ENCODE results near the gene SANBR.

The SANBR gene

DNA sequence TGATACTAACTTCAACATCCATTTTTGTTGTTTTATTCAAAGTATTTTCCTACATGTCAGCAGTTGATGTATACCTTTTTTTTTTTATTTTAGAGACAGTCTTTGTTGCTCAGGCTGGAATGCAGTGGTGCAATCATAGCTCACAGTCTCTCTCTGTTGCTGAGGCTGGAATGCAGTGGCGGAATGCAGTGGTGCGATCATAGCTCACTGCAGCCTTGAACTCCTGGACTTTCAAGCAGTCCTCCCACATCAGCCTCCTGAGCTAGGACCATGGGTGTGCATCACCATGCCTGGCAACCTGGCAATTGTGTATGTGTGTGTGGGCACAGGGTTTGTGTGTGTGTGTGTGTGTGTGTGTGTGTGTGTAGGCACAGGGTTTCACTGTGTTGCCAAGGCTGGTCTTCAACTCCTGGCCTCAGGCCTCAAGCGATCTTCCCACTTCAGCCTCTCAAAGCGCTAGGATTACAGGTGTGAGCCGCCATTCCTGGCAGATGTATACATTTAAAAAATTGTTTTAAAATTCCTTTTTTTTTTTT is 24.8 kb downstream of the SANBR start:
- H3K36me3 ChIP-seq (ENCODE audit: control insufficient read depth in 1 of 2, insufficient read depth in 2 of 2, low read length in 2 of 2): peaks cover 0 to 21% of the 10 kb centered on the region in 2 donors
- no peak overlapping the region for H3K27ac ChIP-seq (ENCODE audit: low read length)
- no peaks in the 10 kb centered on the region for H3K4me1 ChIP-seq (ENCODE audit: control insufficient read depth in 1 of 2, insufficient read depth in 2 of 2, low read length in 2 of 2)
- no peak overlapping the region for H3K4me3 ChIP-seq (ENCODE audit: low read depth in 1 of 2, low read length in 2 of 2)
- H3K9me3 ChIP-seq (ENCODE audit: control insufficient read depth in 1 of 2, low read length in 2 of 2): no peaks in the 10 kb centered on the region
- no peaks in the 10 kb centered on the region for H3K27me3 ChIP-seq (ENCODE audit: low read depth, low read length)

DNA sequence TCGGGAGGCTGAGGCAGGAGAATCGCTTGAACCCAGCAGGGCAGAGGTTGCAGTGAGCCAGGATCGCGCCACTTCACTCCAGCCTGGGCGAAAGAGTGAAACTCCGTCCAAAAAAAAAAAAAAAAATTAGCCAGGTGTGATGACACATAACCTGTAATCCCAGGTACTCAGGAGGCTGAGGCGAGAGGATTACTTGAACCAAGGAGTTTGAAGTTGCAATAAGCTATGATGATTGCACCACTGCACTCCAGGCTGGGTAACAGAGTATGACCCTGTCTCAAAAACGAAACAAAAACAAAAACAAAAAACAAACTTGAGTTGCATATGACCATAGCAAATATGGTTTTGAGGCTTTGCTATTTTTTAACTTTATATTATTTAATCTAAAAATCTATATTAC is 25.8 kb downstream of the SANBR start:
- Histone ChIP-seq H3K27ac (ENCODE audit: low read length) (no peak overlapping the region), H3K4me1 (ENCODE audit: control insufficient read depth in 1 of 2, insufficient read depth in 2 of 2, low read length in 2 of 2) (no peaks in the 10 kb centered on the region), H3K36me3 (ENCODE audit: control insufficient read depth in 1 of 2, insufficient read depth in 2 of 2, low read length in 2 of 2) (peaks cover 0 to 17% of the 10 kb centered on the region in 2 donors), H3K9me3 (ENCODE audit: control insufficient read depth in 1 of 2, low read length in 2 of 2) (no peaks in the 10 kb centered on the region), H3K27me3 (ENCODE audit: low read depth, low read length) (no peaks in the 10 kb centered on the region), H3K4me3 (ENCODE audit: low read depth in 1 of 2, low read length in 2 of 2) (no peak overlapping the region)

DNA sequence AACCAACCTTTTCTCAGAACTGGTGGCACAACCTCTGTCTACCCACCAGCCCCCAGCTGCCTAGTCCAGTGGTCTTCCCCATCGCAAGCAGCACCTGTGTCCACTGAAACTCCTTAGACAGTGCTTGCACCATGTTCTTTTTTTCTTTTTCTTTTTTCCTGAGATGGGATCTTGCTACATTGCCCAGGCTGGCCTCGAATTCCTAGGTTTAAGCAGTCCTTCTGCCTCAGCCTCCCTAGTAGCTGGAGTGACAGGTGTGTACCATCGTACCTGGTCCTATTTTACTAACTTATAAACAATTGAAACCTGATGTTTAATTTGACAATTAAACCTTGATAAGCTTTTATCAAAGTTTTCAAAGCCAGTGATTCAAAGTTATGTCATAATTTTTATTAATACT is 30.8 kb downstream of the SANBR start:
- H3K36me3 ChIP-seq (ENCODE audit: control insufficient read depth in 1 of 2, insufficient read depth in 2 of 2, low read length in 2 of 2): no peaks in the 10 kb centered on the region
- no peaks in the 10 kb centered on the region for H3K4me1 ChIP-seq (ENCODE audit: control insufficient read depth in 1 of 2, insufficient read depth in 2 of 2, low read length in 2 of 2)
- no peaks in the 10 kb centered on the region for H3K9me3 ChIP-seq (ENCODE audit: control insufficient read depth in 1 of 2, low read length in 2 of 2)
- H3K4me3 ChIP-seq (ENCODE audit: low read depth in 1 of 2, low read length in 2 of 2): no peak overlapping the region
- H3K27me3 ChIP-seq (ENCODE audit: low read depth, low read length): no peaks in the 10 kb centered on the region
- no peak overlapping the region for H3K27ac ChIP-seq (ENCODE audit: low read length)

DNA sequence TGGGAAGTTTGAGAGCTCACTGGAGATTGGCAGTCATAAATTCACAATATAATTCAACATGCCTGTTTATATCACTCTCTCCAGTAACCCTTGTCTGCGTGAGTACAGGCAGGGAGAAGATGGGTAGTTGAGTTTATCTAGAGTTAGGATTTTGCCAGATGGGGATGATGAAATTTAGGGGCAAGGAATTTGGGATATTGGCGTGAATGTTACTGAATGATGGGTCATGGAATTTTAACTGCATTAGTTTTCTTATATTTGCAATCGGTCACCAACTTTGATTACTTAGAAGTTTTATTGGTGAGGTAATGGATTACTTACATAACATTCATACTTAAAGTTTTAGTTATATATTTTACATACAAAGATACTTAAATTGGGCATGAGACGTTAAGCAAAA is 35.1 kb downstream of the SANBR start:
- no peaks in the 10 kb centered on the region for H3K27me3 ChIP-seq (ENCODE audit: low read depth, low read length)
- no peak overlapping the region for H3K4me3 ChIP-seq (ENCODE audit: low read depth in 1 of 2, low read length in 2 of 2)
- H3K9me3 ChIP-seq (ENCODE audit: control insufficient read depth in 1 of 2, low read length in 2 of 2): no peaks in the 10 kb centered on the region
- H3K4me1 ChIP-seq (ENCODE audit: control insufficient read depth in 1 of 2, insufficient read depth in 2 of 2, low read length in 2 of 2): no peaks in the 10 kb centered on the region
- no peak overlapping the region for H3K27ac ChIP-seq (ENCODE audit: low read length)
- peaks cover 0 to 5% of the 10 kb centered on the region in 2 donors for H3K36me3 ChIP-seq (ENCODE audit: control insufficient read depth in 1 of 2, insufficient read depth in 2 of 2, low read length in 2 of 2)

DNA sequence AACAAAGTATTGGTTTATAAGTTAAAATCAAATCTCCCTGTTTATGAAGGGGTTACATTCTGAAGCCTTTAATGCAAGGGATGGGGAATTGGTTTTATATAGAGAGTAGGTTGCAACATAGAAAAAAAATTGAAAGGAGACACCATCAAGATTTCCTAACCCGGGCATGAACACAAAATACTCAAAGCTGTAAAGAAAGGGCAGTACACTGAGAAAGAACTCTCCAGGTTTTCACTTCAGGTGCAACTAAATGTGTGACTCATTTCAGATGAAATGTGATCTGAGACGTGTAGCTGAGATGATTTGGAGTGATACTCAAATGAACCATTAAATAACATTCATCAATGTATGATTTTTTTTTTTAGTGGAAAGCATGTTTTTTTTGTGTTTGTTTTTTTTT is 43.6 kb downstream of the SANBR start:
- Histone ChIP-seq H3K4me1 (ENCODE audit: control insufficient read depth in 1 of 2, insufficient read depth in 2 of 2, low read length in 2 of 2) (no peaks in the 10 kb centered on the region), H3K9me3 (ENCODE audit: control insufficient read depth in 1 of 2, low read length in 2 of 2) (no peaks in the 10 kb centered on the region), H3K27me3 (ENCODE audit: low read depth, low read length) (no peaks in the 10 kb centered on the region), H3K4me3 (ENCODE audit: low read depth in 1 of 2, low read length in 2 of 2) (no peak overlapping the region), H3K27ac (ENCODE audit: low read length) (no peak overlapping the region), H3K36me3 (ENCODE audit: control insufficient read depth in 1 of 2, insufficient read depth in 2 of 2, low read length in 2 of 2) (peaks cover 4 to 29% of the 10 kb centered on the region in 2 donors)

DNA sequence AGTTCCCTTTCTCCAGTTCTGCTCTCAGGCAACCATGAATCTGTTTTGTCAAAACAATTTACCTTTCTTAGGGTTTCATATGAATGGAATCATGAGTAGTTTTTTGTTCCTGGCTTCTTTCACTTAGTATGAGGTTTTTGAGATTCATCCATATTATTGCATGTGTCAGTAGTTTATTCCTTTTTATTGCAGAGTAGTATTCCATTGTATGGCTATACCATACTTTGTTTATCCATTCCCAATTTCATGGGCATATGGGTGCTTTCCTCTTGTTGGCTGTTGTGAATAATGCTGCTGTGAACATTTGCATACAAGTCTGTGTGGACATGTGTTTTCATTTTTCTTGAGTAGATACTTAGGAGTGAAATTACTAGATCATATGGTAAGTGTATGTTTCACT is 46.0 kb downstream of the SANBR start:
- Histone ChIP-seq H3K4me1 (ENCODE audit: control insufficient read depth in 1 of 2, insufficient read depth in 2 of 2, low read length in 2 of 2) (no peaks in the 10 kb centered on the region), H3K27me3 (ENCODE audit: low read depth, low read length) (no peaks in the 10 kb centered on the region), H3K4me3 (ENCODE audit: low read depth in 1 of 2, low read length in 2 of 2) (no peak overlapping the region), H3K27ac (ENCODE audit: low read length) (no peak overlapping the region), H3K36me3 (ENCODE audit: control insufficient read depth in 1 of 2, insufficient read depth in 2 of 2, low read length in 2 of 2) (peaks cover 4 to 29% of the 10 kb centered on the region in 2 donors), H3K9me3 (ENCODE audit: control insufficient read depth in 1 of 2, low read length in 2 of 2) (no peaks in the 10 kb centered on the region)

DNA sequence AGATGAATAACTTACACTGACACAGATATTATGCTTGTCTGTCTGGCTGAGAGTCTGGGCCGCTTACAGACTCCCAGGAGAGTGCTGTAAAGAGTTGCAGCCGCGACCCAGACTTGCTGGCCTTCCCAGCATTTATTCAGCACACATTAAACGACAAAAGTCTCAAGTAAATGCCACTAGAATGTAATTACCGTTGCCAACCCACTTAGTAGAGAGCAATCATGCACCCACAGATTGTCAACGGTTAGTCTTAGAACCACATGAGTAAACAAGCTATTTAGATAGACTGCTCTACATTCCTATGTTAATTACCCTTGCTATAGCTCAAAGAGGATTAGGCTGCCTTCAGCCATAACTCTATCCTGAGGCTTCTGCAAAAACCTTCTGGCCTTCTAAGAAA is 48.5 kb downstream of the SANBR start:
- peaks cover 12 to 42% of the 10 kb centered on the region in 2 donors for H3K36me3 ChIP-seq (ENCODE audit: control insufficient read depth in 1 of 2, insufficient read depth in 2 of 2, low read length in 2 of 2)
- H3K4me1 ChIP-seq (ENCODE audit: control insufficient read depth in 1 of 2, insufficient read depth in 2 of 2, low read length in 2 of 2): no peaks in the 10 kb centered on the region
- no peaks in the 10 kb centered on the region for H3K27me3 ChIP-seq (ENCODE audit: low read depth, low read length)
- H3K4me3 ChIP-seq (ENCODE audit: low read depth in 1 of 2, low read length in 2 of 2): no peak overlapping the region
- no peaks in the 10 kb centered on the region for H3K9me3 ChIP-seq (ENCODE audit: control insufficient read depth in 1 of 2, low read length in 2 of 2)
- no peak overlapping the region for H3K27ac ChIP-seq (ENCODE audit: low read length)

All from muscle layer of duodenum (tissue), 2 donors.